ENCODE measurements around the gene AMBRA1. TPM values are rescaled to one million over a fixed set of nuclear protein-coding genes. Genes with fewer than 3 reads are reported as not detected.

Gene AMBRA1
- total RNA-seq, 1 experiment from 2014 or later, result 15.8 TPM

DNA sequence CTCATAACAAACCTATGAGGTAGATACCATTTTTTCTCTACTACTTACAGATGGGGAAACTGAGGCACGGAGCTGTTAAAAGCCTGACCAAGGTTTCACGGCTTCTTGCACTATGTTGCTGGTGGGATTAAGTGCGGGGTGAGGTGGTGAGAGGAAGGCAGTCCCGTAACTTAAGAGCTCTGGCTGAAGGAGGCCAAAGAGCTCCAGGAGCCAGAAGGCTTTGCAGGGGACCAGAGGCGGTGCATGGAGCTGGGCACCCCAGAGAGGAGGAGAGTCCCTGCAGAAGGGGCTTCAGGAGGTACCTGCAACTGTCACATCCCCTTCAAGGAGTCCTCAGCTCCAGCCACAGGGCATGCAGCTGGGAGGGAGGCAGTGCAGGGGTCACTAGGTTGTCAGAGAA is 206.4 kb downstream of the AMBRA1 start:
- intact Hi-C loops (cut with micrococcal nuclease), result no loop called here
- Histone ChIP-seq H4K20me1 (ENCODE audit: low read length) (no peaks in the 10 kb centered on the region), H3K4me3 (ENCODE audit: low read length) (no peak overlapping the region), H3F3A (ENCODE audit: low read length, unreplicated experiment) (no peaks in the 10 kb centered on the region), H3K4me1 (ENCODE audit: insufficient read depth, low read length) (peaks cover 19% of the 10 kb centered on the region; the same call in 1 of the 2 replicates), H3K79me2 (ENCODE audit: low read length) (no peaks in the 10 kb centered on the region), H3K9me3 (ENCODE audit: low read length) (no peaks in the 10 kb centered on the region), H3K9ac (ENCODE audit: low read length) (no peak overlapping the region), H3K27ac (ENCODE audit: low read length) (no peak overlapping the region), H3K27me3 (ENCODE audit: low read length) (peaks cover 29% of the 10 kb centered on the region), H3K4me2 (ENCODE audit: low read length) (no peak overlapping the region), H2AFZ (ENCODE audit: low read length) (no peak overlapping the region), H3K9me2 (replicated peaks; ENCODE audit: low read length) (no peaks in the 10 kb centered on the region), H3K36me3 (ENCODE audit: low read depth, low read length) (no peaks in the 10 kb centered on the region)
- TF ChIP-seq EZH2 (IDR thresholded peaks at IDR 0.05; ENCODE audit: low read length, unreplicated experiment) (no peak), EZH2phosphoT487 (IDR thresholded peaks at IDR 0.05; ENCODE audit: borderline replicate concordance, low read length) (no peak)
- TF ChIP-seq, protein P1, sequence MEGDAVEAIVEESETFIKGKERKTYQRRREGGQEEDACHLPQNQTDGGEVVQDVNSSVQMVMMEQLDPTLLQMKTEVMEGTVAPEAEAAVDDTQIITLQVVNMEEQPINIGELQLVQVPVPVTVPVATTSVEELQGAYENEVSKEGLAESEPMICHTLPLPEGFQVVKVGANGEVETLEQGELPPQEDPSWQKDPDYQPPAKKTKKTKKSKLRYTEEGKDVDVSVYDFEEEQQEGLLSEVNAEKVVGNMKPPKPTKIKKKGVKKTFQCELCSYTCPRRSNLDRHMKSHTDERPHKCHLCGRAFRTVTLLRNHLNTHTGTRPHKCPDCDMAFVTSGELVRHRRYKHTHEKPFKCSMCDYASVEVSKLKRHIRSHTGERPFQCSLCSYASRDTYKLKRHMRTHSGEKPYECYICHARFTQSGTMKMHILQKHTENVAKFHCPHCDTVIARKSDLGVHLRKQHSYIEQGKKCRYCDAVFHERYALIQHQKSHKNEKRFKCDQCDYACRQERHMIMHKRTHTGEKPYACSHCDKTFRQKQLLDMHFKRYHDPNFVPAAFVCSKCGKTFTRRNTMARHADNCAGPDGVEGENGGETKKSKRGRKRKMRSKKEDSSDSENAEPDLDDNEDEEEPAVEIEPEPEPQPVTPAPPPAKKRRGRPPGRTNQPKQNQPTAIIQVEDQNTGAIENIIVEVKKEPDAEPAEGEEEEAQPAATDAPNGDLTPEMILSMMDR (conservative IDR thresholded peaks at IDR 0.05; ENCODE audit: low read depth, low read length), result no peak
- no peak for ATAC-seq
- ChIA-PET POLR2A (ENCODE audit: unreplicated experiment) (no interaction called here), CTCF (interaction anchor here (0.6 kb wide), 1 partner anchor 45 kb away, joined by 6 read pairs; no protein-coding TSS in a partner anchor)
- no peak for DNase-seq
- no TSS peak for BruUV-seq (replicated peaks)

DNA sequence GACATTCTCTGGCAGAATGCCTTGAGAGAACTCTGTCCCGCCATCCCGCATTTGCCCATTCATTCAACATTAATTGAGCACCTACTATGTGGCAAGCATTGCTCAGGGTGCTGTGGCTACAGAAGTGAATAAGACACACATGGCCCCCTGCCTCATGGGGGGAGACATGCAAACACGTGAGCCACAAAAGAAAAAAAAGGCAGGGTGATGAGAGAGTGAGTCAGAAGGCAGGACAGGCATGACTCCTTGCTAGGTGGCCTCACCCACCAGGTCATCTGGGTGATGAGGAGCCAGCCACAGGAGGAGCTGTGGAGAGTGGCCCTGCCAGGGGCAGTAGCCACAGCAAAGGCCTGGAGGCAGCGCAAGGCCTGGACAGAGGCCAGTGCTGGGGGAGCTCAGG is 207.1 kb downstream of the AMBRA1 start:
- Histone ChIP-seq H3K9me2 (replicated peaks; ENCODE audit: low read length) (no peaks in the 10 kb centered on the region), H3K4me3 (ENCODE audit: low read length) (no peak overlapping the region), H3F3A (ENCODE audit: low read length, unreplicated experiment) (no peaks in the 10 kb centered on the region), H3K4me1 (ENCODE audit: insufficient read depth, low read length) (peaks cover 23% of the 10 kb centered on the region; the same call in 1 of the 2 replicates), H3K27me3 (ENCODE audit: low read length) (peaks cover 29% of the 10 kb centered on the region), H3K9me3 (ENCODE audit: low read length) (no peaks in the 10 kb centered on the region), H2AFZ (ENCODE audit: low read length) (no peak overlapping the region), H4K20me1 (ENCODE audit: low read length) (no peaks in the 10 kb centered on the region), H3K36me3 (ENCODE audit: low read depth, low read length) (no peaks in the 10 kb centered on the region), H3K4me2 (ENCODE audit: low read length) (no peak overlapping the region), H3K27ac (ENCODE audit: low read length) (no peak overlapping the region), H3K79me2 (ENCODE audit: low read length) (no peaks in the 10 kb centered on the region), H3K9ac (ENCODE audit: low read length) (no peak overlapping the region)
- DNase-seq (peak; percentile 47), ATAC-seq (no peak; the same call in 1 of the 2 replicates)
- no TSS peak for BruUV-seq (replicated peaks)
- intact Hi-C loops (cut with micrococcal nuclease), result no loop called here
- TF ChIP-seq, protein P1 (conservative IDR thresholded peaks at IDR 0.05; ENCODE audit: low read depth, low read length), result no peak
- TF ChIP-seq EZH2 (IDR thresholded peaks at IDR 0.05; ENCODE audit: low read length, unreplicated experiment) (no peak), EZH2phosphoT487 (IDR thresholded peaks at IDR 0.05; ENCODE audit: borderline replicate concordance, low read length) (no peak)
- ChIA-PET CTCF (no interaction called here), POLR2A (ENCODE audit: unreplicated experiment) (no interaction called here)

GRCh38 chr11:46386005-46386578 is 207.7 kb downstream of the AMBRA1 start:
- no peaks in the 10 kb centered on the region for H3K9me3 ChIP-seq (ENCODE audit: low read length)
- ChIA-PET POLR2A (ENCODE audit: unreplicated experiment) (no interaction called here), CTCF (no interaction called here)
- H3K27ac ChIP-seq (ENCODE audit: low read length), result no peak overlapping the region
- H4K20me1 ChIP-seq (ENCODE audit: low read length), result no peaks in the 10 kb centered on the region
- BruUV-seq (replicated peaks), result no TSS peak
- H3K9me2 ChIP-seq (replicated peaks; ENCODE audit: low read length), result no peaks in the 10 kb centered on the region
- no peak overlapping the region for H3K9ac ChIP-seq (ENCODE audit: low read length)
- no peak for ATAC-seq
- no peak overlapping the region for H2AFZ ChIP-seq (ENCODE audit: low read length)
- intact Hi-C loops (cut with micrococcal nuclease), result no loop called here
- TF ChIP-seq, protein P1 (conservative IDR thresholded peaks at IDR 0.05; ENCODE audit: low read depth, low read length), result no peak
- TF ChIP-seq EZH2phosphoT487 (IDR thresholded peaks at IDR 0.05; ENCODE audit: borderline replicate concordance, low read length) (no peak), EZH2 (IDR thresholded peaks at IDR 0.05; ENCODE audit: low read length, unreplicated experiment) (no peak)
- peaks cover 23% of the 10 kb centered on the region; the same call in 1 of the 2 replicates for H3K4me1 ChIP-seq (ENCODE audit: insufficient read depth, low read length)
- H3K4me2 ChIP-seq (ENCODE audit: low read length), result no peak overlapping the region
- H3K79me2 ChIP-seq (ENCODE audit: low read length), result no peaks in the 10 kb centered on the region
- no peak overlapping the region for H3K4me3 ChIP-seq (ENCODE audit: low read length)
- no peaks in the 10 kb centered on the region for H3F3A ChIP-seq (ENCODE audit: low read length, unreplicated experiment)
- H3K36me3 ChIP-seq (ENCODE audit: low read depth, low read length), result no peaks in the 10 kb centered on the region
- DNase-seq, result no peak
- H3K27me3 ChIP-seq (ENCODE audit: low read length), result peaks cover 26% of the 10 kb centered on the region
